Measurements from ENCODE around the gene FMO2.

Gene FMO2

GRCh38 chr1:171258943-171259342, 73.8 kb downstream of the FMO2 start:
- no peak for DNase-seq

Measured in NCI-H2227 treated with DMSO at 0.1 percent for 48 hours (cell line).